Measurements from ENCODE around the gene SPTB. TPM values are rescaled to one million over a fixed set of nuclear protein-coding genes. Genes with fewer than 3 reads are reported as not detected.
A peak's percentile ranks its signal among the peaks of the same experiment; 100 is the strongest.

SPTB gene
- total and polyA plus RNA-seq, 10 donors = 0.06 to 20.9 (median 3.9) TPM

DNA sequence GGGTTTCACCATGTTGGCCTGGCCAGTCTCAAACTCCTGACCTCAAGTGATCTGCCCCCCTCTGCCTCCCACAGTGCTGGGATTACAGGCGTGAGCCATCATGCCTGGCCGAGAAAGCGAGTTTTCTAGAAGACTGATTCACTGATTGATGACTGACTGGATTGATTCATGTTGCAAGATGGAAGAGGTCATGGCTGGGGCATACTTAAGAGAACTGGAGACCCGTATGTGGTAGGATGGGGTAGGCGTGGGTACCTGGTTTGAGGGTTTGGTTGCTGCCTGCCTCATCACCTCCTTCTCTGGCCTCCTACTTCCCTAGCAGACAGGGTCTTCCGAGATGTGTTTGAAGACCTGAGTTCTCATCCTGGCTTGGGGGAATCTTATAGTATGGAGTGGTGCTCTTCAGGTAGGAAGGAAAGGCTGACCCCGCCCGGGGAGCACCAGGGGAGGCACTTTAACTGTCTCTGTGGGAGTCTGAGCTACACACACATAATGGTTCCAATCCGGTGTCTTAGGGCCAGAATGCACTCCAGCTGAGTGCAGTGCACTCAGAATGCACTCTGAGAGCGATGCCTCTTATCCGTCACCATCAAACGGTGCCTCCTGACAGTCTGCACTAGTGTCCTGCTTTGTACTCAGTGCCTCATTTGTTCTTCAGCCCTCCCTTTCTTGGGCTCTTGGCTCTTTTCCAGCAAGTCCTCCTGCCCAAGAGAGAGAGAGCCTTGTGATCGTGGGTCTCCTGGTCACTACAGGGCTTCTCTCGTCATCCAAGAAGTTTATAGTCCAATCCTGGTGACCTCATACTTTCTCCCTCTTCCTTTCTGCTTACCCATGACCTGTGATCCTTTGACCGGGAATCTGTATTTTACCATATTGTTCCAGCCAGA is 155.8 kb downstream of the SPTB start:
- no peaks in the 10 kb centered on the region for H3K9me3 ChIP-seq
- 77 to 86% (median 80%) methylated on average over 15 of the region's 15 CpGs for WGBS, 5 donors
- intact Hi-C loops (cut with DNase I; ENCODE audit: low total_unique reads) = no loop called here
- H3K27me3 ChIP-seq (replicated peaks in 1 of 7) = no peaks in the 10 kb centered on the region
- H3K27ac ChIP-seq = peak overlapping the region in 6 of 8 donors; percentile 53 to 85 (median 72)
- no peak overlapping the region for H3K4me3 ChIP-seq
- H3K4me1 ChIP-seq = peaks cover 31 to 99% (median 69%) of the 10 kb centered on the region in 6 donors
- peak; percentile 50 for DNase-seq
- peak in 1 of 3 donors; percentile 26 for TF ChIP-seq POLR2AphosphoS5 (IDR thresholded peaks at IDR 0.05)
- TF ChIP-seq, protein P1, sequence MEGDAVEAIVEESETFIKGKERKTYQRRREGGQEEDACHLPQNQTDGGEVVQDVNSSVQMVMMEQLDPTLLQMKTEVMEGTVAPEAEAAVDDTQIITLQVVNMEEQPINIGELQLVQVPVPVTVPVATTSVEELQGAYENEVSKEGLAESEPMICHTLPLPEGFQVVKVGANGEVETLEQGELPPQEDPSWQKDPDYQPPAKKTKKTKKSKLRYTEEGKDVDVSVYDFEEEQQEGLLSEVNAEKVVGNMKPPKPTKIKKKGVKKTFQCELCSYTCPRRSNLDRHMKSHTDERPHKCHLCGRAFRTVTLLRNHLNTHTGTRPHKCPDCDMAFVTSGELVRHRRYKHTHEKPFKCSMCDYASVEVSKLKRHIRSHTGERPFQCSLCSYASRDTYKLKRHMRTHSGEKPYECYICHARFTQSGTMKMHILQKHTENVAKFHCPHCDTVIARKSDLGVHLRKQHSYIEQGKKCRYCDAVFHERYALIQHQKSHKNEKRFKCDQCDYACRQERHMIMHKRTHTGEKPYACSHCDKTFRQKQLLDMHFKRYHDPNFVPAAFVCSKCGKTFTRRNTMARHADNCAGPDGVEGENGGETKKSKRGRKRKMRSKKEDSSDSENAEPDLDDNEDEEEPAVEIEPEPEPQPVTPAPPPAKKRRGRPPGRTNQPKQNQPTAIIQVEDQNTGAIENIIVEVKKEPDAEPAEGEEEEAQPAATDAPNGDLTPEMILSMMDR (IDR thresholded peaks at IDR 0.05 in 8 of 11, conservative IDR thresholded peaks at IDR 0.05 in 3 of 11) = no peak
- no peak for TF ChIP-seq POLR2A (IDR thresholded peaks at IDR 0.05)
- peaks cover 0 to 19% (median 8%) of the 10 kb centered on the region in 6 donors for H3K36me3 ChIP-seq

DNA sequence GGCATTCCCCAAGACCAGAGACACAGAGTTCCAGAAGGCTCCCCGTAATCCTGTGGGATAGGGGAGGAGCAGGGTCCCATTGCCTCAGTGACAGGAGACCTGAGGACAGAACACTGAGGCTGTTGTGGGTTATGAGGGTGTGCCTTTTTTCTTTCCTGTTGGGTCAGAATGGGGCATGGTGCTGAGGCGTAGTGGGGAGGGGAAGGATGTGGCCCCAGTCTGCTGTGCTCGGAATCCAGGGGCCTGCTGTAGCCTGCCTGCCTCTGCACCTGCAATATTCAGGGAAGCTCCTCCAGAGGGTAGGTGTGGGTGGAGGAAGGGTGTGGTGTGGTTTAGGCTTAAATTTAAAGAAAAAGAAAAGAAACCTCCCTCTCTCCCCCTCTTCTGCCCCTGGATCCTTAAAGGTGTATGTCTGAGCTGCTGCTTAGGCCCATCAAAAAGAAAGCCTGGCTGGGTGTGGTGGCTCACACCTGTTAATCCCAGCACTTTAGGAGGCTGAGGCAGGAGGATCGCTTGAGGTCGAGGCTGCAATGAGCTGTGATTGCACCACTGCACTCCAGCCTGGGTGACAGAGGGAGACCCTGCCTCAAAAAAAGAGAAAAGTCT is 156.8 kb downstream of the SPTB start:
- H3K27me3 ChIP-seq (replicated peaks in 1 of 7) = no peaks in the 10 kb centered on the region

DNA sequence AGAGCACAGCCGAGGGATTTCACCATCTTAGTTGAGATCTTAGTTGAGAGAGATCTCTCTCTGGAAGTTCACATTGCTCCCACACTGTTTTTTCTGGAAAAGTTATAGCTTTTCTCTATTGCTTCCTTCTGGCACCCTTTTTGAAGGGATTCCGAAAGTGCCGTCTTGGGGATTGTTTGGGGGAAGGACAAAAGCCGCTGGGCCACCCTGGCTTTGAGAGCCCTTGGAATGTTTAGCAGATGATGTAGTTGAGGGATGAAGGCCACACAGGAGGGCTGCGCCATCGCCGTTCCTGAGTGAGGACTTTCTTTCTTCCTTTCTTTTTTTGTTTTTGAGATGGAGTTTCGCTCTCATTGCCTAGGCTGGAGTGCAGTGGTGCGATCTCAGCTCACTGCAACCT is 157.8 kb downstream of the SPTB start:
- Histone ChIP-seq H3K4me1 (peaks cover 35 to 100% (median 82%) of the 10 kb centered on the region in 6 donors), H3K9me3 (no peaks in the 10 kb centered on the region), H3K27ac (peak overlapping the region in 6 of 8 donors; percentile 28 to 85 (median 72)), H3K4me3 (no peak overlapping the region), H3K27me3 (replicated peaks in 1 of 7) (no peaks in the 10 kb centered on the region), H3K36me3 (no peaks in the 10 kb centered on the region)
- 70 to 85% (median 75%) methylated on average over 9 of the region's 9 CpGs for WGBS, 5 donors
- intact Hi-C loops (cut with DNase I; ENCODE audit: low total_unique reads) = no loop called here
- no peak for DNase-seq
- TF ChIP-seq POLR2AphosphoS5 (IDR thresholded peaks at IDR 0.05) = no peak
- TF ChIP-seq POLR2A (IDR thresholded peaks at IDR 0.05) = no peak
- TF ChIP-seq, protein P1 (IDR thresholded peaks at IDR 0.05 in 8 of 11, conservative IDR thresholded peaks at IDR 0.05 in 3 of 11) = no peak

More for the DNA sequence above, 156.8 kb downstream of the SPTB start:
- DNase-seq = peak; percentile 75
- intact Hi-C loops (cut with DNase I; ENCODE audit: low total_unique reads) = no loop called here
- H3K4me3 ChIP-seq = peak overlapping the region in 1 of 8 donors; percentile 22
- H3K27ac ChIP-seq = peak overlapping the region in 7 of 8 donors; percentile 36 to 85 (median 65)
- TF ChIP-seq POLR2A (IDR thresholded peaks at IDR 0.05) = no peak
- peak in 2 of 3 donors; percentile 26 to 41 for TF ChIP-seq POLR2AphosphoS5 (IDR thresholded peaks at IDR 0.05)
- TF ChIP-seq, protein P1 (IDR thresholded peaks at IDR 0.05 in 8 of 11, conservative IDR thresholded peaks at IDR 0.05 in 3 of 11) = no peak
- whole genome bisulfite sequencing, 5 donors = 47 to 68% (median 60%) methylated on average over 5 of the region's 5 CpGs
- peaks cover 31 to 99% (median 75%) of the 10 kb centered on the region in 6 donors for H3K4me1 ChIP-seq
- peaks cover 0 to 9% (median 5%) of the 10 kb centered on the region in 6 donors for H3K36me3 ChIP-seq
- no peaks in the 10 kb centered on the region for H3K9me3 ChIP-seq

DNA sequence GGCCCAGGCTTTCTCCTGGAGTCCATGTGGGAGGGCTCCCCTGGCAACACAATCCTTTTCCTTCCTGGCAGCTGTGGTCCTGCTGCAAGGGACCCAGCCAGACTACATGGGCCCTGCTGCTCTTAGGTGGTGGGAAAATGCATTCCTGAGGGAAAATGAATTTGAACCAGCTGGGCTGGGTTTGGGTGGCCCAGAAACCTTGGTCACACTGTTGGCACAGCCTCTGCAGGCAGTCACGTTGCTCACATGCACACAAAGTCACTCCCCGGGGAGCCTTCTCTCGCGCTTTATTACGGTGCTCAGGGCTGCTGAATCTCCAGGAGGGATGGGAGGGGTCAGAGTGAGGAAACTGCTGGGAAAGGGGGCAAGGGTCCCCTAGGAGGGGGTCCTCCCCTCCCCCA is 158.3 kb downstream of the SPTB start:
- peaks cover 34 to 100% (median 85%) of the 10 kb centered on the region in 6 donors for H3K4me1 ChIP-seq
- H3K36me3 ChIP-seq = no peaks in the 10 kb centered on the region
- TF ChIP-seq, protein P1 (IDR thresholded peaks at IDR 0.05 in 8 of 11, conservative IDR thresholded peaks at IDR 0.05 in 3 of 11) = no peak
- TF ChIP-seq POLR2AphosphoS5 (IDR thresholded peaks at IDR 0.05) (no peak), POLR2A (IDR thresholded peaks at IDR 0.05) (no peak)
- H3K9me3 ChIP-seq = no peaks in the 10 kb centered on the region
- 33 to 65% (median 50%) methylated on average over 5 of the region's 5 CpGs for WGBS, 5 donors
- H3K4me3 ChIP-seq = no peak overlapping the region
- peak; percentile 55 for DNase-seq
- H3K27ac ChIP-seq = peak overlapping the region in 6 of 8 donors; percentile 28 to 85 (median 66)
- no peaks in the 10 kb centered on the region for H3K27me3 ChIP-seq (replicated peaks in 1 of 7)
- intact Hi-C loops (cut with DNase I; ENCODE audit: low total_unique reads) = no loop called here
